Measurements from ENCODE around the gene UBE2O.

UBE2O gene

DNA sequence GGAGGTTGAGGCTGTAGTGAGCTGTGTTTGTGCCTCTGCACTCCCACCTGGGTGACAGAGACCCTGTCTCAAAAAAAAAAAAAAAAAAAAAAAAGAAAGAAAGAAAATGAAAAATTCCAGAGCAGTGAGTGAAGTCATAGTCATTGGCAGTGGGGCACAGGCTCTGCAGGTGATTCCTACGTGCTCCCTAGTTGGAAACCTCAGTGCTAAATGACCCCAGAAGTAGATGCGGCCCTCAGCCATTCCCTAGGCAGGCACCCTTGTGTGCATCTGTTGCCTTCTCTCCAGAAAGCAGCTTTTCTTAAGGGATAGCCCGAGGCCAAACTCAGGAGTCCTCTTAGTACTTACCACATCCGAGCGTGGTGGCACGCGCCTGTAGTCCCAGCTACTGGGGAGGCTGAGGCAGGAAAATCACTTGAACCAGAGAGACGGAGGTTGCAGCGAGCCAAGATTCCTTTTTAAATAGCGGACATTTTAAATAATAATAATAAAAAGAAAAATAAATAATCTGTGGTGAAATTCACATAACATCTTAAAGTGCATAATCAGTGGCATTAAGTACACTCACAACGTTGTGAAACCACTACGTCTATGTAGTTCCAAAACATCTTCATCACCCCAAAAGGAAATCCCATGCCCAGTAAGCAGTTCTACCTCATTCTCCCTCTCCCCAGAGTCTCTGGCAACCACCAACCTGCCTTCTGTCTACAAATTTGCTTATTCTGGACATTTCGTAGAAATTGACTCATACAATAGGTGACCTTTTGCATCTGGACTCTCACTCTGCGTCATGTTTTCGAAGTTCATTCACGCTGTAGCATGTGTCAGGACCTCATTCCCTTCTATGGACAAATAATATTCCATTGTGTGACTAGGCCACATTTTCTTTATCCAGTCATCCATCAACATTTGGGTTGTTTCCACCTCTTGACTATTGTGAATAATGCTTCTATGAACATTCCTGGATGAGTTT lies 81.0 kb downstream of the UBE2O start:
- DNase-seq (ENCODE audit: low read depth) = peak; percentile 100
- TF ChIP-seq, protein P1, sequence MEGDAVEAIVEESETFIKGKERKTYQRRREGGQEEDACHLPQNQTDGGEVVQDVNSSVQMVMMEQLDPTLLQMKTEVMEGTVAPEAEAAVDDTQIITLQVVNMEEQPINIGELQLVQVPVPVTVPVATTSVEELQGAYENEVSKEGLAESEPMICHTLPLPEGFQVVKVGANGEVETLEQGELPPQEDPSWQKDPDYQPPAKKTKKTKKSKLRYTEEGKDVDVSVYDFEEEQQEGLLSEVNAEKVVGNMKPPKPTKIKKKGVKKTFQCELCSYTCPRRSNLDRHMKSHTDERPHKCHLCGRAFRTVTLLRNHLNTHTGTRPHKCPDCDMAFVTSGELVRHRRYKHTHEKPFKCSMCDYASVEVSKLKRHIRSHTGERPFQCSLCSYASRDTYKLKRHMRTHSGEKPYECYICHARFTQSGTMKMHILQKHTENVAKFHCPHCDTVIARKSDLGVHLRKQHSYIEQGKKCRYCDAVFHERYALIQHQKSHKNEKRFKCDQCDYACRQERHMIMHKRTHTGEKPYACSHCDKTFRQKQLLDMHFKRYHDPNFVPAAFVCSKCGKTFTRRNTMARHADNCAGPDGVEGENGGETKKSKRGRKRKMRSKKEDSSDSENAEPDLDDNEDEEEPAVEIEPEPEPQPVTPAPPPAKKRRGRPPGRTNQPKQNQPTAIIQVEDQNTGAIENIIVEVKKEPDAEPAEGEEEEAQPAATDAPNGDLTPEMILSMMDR (conservative IDR thresholded peaks at IDR 0.05; ENCODE audit: control insufficient read depth, insufficient read depth, low read depth, low read length) = no peak
- no peak overlapping the region for H3K4me3 ChIP-seq (ENCODE audit: control insufficient read depth, low read depth, low read length)

DNA sequence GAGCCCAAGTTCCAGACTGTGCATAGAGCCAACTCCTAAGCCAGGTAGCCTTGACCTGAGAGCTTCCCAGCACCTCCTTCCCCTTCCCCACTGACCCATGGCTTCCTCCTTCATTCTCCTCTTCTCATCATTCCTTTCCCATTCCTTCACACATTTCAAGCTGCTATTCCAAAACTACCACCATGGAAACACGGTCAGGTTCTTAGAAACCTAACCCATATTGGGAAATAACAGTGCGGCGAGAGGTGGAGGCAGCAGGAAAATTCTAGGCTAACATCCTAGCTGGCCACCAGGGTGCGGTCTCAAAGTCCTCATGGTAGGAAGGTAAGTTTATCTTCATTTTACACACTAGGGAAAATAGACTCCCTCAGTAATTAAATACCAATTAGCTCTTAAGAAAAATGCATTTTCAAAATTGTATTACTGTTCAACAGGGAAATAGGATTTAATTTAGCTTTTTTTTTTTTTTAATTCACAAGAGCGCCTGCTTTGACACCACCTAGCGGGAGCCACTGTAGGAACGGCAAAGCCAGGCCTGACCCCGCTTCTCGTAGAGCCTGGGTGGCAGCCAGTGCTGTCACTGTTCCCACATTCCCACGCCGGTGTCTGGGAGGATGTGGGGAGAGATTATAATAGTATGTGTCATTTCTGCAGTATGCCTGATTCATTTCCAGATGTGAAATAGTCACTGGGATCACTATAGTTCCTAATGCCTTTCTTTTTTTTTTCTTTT lies 82.5 kb downstream of the UBE2O start:
- H3K4me3 ChIP-seq (ENCODE audit: control insufficient read depth, low read depth, low read length) = no peak overlapping the region
- TF ChIP-seq, protein P1 (conservative IDR thresholded peaks at IDR 0.05; ENCODE audit: control insufficient read depth, insufficient read depth, low read depth, low read length) = peak; percentile 60
- DNase-seq (ENCODE audit: low read depth) = peak; percentile 99

DNA sequence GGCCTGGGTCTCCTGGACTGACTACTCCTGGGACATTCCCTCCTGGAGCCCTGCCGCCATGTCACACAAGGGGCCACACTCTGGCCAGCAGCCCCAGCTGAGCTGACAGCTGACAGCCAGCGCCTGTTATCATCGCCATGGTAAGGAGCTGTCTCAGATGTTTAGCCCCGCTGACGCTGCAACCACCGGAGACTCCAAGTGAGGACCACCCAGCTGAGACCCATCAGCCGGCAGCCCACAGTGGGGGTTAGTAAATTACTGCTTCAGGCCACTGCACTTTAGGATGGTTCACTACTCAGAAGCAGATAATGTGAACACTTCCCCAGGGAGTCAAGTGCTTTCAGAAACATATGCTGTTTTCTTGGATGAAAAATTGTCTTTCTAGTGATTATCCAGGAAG lies 83.1 kb downstream of the UBE2O start:
- DNase-seq (ENCODE audit: low read depth) = peak; percentile 63
- TF ChIP-seq, protein P1 (conservative IDR thresholded peaks at IDR 0.05; ENCODE audit: control insufficient read depth, insufficient read depth, low read depth, low read length) = no peak
- H3K4me3 ChIP-seq (ENCODE audit: control insufficient read depth, low read depth, low read length) = no peak overlapping the region

GRCh38 chr17:76369379-76369778 lies 83.6 kb downstream of the UBE2O start:
- TF ChIP-seq, protein P1 (conservative IDR thresholded peaks at IDR 0.05; ENCODE audit: control insufficient read depth, insufficient read depth, low read depth, low read length) = no peak
- no peak overlapping the region for H3K4me3 ChIP-seq (ENCODE audit: control insufficient read depth, low read depth, low read length)
- no peak for DNase-seq (ENCODE audit: low read depth)

DNA sequence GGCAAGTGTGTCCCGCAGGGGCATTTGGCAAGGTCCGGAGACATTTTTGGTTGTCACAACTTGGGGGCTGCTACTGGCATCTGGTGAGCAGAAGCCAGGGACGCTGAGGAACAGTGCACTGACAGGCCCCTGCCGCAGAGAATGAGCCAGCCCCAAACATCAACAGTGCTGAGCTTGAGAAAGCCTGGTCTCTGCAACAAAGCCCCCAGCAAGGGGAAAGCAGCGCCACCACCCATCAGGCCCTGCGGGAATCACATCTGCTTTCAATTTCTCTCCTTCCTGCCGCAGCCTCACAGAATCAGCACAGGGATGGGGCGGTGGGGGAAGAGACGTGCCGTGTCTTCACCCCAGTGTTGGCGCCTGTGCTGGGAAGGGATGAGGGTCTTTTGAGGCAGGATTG lies 84.4 kb downstream of the UBE2O start:
- TF ChIP-seq, protein P1 (conservative IDR thresholded peaks at IDR 0.05; ENCODE audit: control insufficient read depth, insufficient read depth, low read depth, low read length) = no peak
- peak; percentile 77 for DNase-seq (ENCODE audit: low read depth)
- H3K4me3 ChIP-seq (ENCODE audit: control insufficient read depth, low read depth, low read length) = no peak overlapping the region

DNA sequence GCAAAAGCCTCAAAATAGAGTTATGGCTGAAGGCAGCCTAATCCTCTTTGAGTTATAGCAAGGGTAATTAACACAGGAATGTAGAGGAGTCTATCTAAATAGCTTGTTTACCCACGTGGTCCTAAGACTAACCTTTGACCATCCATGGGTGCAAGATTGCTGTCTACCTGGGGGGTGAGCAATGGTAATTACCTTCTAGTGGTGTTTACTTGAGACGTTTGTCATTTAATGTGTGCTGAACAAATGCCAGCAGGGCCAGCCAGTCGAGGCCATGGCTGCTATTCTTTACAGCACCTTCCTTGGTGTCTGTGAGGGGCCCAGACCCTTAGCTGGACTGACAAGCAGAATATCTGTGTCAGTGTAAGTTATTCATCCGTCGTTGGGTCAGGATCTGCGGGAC lies 85.3 kb downstream of the UBE2O start:
- DNase-seq (ENCODE audit: low read depth) = no peak
- TF ChIP-seq, protein P1 (conservative IDR thresholded peaks at IDR 0.05; ENCODE audit: control insufficient read depth, insufficient read depth, low read depth, low read length) = no peak
- no peak overlapping the region for H3K4me3 ChIP-seq (ENCODE audit: control insufficient read depth, low read depth, low read length)

Data from fibroblast of mammary gland (primary cell).